GM12874 (cell line): ENCODE measurements around the gene BRCA2.

Experiments
- TF ChIP-seq, protein P1 (sequence below): IDR thresholded peaks from 2 replicates; pipeline ENCODE4 v1.5.1; 2011; ENCODE audit warnings: low read depth, mild to moderate bottlenecking, control low read depth, low read length, moderate library complexity; ENCODE audit not compliant: insufficient read depth

BRCA2 gene

DNA sequence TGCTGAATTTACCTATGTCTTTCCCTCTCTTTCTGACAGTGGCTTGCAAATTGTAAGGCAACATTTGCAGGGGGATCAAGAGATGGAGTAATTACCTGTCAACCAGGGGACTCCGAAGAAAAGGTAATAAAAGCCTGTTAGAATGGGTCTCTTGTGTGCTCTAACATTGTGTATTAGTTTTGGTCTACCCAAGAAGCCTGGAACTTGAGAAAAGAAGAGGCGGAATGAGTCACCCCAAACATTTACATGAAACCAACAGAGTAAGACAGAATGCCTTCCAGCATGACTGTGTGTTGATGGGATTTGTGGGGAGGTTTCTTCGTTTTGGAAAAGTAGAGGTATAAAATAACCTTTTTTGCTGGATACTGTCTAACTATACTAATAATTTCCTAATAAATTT lies 36.9 kb upstream of the BRCA2 start:
- TF ChIP-seq, protein P1, sequence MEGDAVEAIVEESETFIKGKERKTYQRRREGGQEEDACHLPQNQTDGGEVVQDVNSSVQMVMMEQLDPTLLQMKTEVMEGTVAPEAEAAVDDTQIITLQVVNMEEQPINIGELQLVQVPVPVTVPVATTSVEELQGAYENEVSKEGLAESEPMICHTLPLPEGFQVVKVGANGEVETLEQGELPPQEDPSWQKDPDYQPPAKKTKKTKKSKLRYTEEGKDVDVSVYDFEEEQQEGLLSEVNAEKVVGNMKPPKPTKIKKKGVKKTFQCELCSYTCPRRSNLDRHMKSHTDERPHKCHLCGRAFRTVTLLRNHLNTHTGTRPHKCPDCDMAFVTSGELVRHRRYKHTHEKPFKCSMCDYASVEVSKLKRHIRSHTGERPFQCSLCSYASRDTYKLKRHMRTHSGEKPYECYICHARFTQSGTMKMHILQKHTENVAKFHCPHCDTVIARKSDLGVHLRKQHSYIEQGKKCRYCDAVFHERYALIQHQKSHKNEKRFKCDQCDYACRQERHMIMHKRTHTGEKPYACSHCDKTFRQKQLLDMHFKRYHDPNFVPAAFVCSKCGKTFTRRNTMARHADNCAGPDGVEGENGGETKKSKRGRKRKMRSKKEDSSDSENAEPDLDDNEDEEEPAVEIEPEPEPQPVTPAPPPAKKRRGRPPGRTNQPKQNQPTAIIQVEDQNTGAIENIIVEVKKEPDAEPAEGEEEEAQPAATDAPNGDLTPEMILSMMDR: no peak

DNA sequence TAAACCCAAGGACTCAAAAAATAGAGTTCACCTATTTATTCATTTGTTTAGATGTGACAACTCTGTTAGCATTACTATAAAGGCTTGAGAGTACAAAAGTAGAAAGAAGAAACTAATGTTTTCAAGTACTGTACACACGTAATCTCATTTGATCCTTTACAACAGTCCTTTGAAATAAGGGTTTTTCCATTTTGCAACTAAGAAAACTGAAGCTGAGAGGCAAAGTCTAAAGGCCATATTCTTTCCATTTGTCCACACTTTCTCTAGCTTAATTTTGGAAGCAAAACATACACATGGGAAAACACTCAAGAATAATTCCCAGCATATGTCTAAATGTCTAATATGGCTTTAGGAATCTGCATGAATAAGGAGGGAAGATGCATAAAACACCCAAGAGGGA lies 34.2 kb upstream of the BRCA2 start:
- TF ChIP-seq, protein P1: no peak

DNA sequence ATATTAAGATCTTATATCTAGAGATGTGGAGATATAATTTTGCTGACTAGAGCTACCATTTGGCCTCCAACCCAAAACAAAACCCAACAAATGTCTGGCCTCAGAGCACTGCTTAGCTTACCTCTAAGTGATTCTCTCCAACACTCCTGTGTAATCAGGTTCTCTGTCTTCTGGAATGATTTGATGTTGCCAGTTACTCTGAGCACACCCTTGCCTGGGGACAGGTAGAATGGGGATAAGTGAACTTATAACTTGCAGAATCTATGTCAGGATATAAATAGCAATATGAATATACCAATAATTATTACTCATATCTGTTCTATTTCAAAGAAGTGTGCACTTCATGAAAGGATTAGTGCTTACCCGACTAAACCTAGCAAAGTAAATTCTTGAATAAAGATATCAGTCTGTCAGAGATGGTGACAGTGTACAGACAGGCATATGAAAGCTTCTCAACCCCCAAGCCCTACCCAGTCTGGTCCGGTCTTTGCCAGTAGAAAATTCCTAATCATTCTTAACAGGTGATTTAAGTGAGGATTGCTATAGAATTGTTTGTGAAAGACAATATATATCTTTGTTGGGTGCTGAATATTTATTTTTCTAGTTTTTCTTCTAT lies 33.1 kb upstream of the BRCA2 start:
- TF ChIP-seq, protein P1: no peak

DNA sequence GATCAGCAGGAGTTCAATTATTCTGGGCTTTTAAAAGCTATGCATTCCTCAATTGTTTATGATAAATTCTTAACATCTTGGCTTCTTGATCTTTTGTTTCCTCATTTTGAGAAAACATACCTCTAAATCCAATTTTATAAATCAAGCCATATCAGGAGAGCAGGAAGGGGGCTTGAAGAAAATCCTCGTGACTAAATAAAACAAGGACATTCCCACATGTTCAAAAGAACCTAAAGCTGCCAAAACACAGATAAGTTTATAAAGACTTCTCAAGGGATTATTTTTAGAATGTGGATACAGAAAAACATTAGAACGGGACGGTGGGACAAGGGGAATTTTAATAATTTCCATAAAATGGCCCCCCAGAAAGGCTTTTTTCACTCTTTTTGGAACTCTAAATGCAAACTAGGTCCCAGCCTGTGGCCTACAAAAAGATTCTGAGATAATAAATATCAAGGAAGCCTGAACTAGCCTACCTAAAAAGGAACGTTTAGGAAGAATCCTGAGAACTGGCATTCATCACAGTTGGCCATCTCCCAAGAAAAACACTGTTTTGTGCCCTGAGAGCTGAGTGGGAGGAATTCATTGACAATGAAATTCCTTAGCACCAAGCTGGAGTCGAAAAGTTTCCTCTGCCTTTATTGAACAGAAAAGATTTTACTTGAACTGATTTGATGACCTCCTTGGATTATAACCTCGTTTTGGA lies 30.2 kb upstream of the BRCA2 start:
- TF ChIP-seq, protein P1: no peak

DNA sequence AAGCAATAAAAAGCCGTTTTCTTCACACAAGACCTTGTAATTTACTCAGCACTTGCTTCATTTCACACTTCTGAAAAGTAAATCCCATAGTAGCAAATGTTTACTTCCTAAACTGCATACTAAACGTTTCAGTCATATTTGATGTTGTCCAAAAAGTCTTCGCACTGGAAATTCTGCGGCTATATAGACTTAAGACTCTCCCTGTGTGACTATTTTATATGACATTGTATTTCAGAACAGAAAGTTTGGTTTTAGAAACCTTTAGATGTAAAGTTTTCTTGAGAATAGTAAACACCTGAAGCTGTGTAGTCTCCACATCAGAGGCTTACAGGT lies 29.7 kb upstream of the BRCA2 start:
- TF ChIP-seq, protein P1: no peak

DNA sequence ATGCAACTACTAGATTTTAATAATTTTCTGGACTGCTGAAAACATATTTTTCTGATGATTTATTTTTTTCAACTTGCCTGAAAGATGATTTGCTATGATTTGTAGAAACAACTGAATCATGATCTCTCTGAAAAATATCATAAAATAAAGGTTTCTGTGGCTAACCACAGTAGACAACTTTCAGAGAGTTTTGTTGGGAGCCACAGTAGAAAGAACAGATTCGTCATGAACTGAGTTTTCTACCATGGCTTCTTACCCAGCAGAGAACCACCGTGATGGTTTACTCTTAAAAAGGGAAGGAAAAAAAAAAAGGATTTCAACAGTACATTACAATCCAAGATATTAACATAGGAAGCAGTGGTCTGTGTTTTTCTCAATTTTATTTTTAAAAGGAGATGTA lies 18.1 kb upstream of the BRCA2 start:
- TF ChIP-seq, protein P1: no peak

DNA sequence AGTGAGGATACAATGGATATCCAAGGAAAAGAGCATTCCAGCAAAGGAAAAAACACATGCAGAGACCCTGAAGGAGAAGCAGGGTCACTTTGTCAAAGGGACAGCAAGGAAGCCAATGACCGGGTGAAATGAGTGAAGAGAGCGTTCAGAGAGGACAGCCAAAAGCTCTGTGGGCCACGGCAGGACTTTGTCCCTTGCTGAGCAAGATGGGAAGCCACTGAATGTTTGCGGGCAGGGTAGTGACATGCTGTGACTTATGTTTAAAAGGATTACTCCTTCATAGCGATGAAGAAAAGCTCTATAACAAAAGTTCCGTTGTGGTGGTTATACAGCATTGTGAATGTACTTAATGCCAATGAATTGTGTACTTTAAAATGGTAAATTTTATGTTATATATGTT lies 16.6 kb upstream of the BRCA2 start:
- TF ChIP-seq, protein P1: no peak
